Measurements from ENCODE around the gene NR1H2.

Gene NR1H2

DNA sequence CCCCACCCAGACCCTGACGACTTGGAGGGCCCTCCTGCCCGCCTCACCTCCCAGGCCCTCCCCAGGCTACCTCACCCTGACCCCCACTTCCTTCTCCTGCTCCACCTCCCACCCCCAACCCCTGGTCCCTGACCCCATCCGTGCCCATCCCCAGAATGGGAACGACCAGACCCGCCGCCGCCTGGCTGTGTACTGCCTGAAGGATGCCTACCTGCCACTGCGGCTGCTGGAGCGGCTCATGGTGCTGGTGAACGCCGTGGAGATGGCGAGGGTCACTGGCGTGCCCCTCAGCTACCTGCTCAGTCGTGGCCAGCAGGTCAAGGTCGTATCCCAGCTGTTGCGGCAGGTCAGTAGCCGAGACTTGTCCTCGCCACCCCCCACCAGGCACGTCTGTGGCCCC, 30.6 kb downstream of the NR1H2 start:
- no peak for DNase-seq

DNA sequence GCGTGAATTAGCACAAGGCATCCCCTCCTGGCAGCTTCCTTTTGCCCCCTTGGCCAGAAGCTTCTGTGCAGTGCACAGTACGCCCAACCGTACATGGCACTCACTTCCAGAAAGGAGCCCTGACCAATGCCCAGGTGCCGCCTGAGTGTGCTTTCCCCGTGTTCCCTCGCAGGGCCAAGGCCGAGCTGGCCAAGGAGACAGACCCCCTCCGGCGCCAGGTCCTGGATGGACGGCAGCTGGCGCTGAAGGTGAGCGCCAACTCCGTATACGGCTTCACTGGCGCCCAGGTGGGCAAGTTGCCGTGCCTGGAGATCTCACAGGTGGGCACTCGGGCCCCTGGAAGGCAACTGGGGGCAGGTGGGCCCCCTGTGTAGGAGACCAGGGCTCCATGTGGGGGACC, 33.1 kb downstream of the NR1H2 start:
- DNase-seq: no peak

DNA sequence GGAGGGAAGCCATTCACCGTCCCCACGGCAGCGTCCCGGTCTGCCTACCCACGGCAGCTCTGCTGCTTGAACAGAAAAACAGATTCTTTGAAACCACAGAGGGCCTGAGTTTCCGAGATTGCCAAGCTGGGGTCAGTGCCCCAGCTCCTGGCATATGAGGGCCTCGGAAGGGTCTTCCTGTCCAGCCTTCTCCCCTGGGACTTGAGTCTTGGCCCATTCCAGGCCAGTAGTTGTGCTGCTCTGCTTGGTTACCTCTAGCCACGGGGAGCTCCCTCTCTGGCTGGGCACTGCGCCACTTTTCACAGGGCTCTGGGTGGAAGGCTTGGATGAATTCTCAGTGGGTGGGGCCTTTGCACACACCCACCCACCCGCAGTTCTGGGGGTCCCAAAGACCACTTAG, 33.9 kb downstream of the NR1H2 start:
- DNase-seq: no peak

DNA sequence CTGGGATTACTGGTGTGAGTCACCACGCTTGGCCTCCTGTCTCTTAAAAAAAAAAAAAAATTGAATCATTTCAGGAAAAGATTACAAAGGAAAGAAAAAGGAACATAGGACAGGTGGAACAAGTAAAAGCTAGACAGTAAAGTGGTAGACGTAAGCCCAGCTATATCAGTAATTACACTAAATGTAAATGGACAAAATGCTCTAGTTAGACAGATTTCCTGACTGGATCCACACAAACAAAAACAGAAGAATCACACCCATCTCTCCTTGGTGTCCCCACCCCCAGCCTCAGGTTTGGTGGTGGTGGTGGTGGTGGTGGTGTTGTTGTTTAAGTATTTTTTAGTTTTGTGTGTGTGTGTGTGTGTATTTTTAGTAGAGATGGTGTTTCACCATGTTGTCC, 36.2 kb downstream of the NR1H2 start:
- DNase-seq: no peak

DNA sequence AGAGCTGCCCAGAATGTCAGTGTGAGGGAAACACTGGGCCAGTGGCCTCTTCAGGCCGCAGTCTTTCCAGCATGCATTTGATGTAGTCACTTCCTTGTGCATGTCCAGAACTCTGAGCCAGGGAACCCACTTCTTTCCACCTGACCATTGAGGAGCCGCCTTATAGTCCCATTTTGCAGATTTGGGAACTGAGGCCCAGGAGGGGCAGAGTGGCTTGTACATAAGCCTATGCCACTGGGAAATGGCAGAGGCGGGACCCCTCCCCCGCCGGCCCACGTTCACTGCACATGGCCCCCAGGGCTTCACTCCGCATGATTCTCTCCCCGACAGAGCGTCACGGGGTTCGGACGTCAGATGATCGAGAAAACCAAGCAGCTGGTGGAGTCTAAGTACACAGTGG, 36.8 kb downstream of the NR1H2 start:
- DNase-seq: no peak

DNA sequence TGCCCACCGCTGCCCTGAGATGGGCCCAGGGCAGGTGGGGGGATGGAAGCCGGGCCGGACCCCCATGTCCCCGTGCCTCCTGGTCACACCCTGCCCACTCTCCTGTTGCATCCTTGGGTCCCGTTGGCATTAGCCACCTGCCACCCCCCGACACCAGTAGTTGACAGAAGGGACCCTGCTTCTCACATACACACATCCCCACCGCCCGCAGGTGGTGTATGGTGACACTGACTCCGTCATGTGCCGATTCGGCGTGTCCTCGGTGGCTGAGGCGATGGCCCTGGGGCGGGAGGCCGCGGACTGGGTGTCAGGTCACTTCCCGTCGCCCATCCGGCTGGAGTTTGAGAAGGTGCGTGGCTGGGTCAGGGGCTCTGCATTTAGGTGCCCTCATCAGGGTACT, 37.3 kb downstream of the NR1H2 start:
- DNase-seq: no peak

DNA sequence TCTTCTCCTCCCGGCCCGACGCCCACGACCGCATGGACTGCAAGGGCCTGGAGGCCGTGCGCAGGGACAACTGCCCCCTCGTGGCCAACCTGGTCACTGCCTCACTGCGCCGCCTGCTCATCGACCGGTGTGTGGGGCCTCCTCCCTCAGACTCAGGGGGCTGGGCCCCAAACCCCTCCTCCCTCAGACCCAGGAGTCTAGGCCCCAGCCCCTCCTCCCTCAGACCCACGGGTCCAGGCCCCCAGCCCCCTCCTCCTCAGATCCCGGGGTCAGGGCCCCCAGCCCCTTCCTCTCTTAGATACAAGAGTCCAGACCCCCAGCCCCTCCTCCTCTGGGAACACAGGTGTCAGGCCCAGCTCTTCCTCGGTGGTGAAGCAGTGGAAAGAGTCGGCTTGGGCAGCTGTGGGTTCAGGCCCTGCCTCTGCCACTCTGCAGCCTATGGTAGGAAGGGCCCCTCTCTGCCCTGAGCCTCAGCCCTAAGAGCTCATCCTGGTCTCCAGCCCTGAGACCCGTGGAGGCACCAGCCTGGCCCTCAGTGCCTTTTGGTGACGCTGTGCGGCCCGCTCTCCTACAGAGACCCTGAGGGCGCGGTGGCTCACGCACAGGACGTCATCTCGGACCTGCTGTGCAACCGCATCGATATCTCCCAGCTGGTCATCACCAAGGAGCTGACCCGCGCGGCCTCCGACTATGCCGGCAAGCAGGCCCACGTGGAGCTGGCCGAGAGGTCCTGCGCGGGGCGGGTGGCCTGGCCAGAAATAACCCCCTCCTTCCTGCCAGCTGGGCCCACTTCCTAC, 38.8 kb downstream of the NR1H2 start:
- peak; percentile 85 for DNase-seq

DNA sequence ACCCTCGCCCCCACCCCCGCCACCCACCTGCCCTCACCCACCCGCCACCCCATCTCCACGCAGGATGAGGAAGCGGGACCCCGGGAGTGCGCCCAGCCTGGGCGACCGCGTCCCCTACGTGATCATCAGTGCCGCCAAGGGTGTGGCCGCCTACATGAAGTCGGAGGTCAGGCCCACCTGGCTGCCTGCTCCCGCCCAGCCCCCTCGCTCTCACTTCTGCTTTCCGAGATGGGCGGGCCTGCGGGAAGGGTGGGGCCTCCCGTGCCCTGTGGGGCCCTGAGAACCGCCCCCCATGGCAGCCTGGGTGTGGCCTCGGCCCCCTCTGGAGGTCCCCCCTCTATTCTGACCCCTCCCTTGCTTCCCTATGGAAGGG, 39.4 kb downstream of the NR1H2 start:
- no peak for DNase-seq

DNA sequence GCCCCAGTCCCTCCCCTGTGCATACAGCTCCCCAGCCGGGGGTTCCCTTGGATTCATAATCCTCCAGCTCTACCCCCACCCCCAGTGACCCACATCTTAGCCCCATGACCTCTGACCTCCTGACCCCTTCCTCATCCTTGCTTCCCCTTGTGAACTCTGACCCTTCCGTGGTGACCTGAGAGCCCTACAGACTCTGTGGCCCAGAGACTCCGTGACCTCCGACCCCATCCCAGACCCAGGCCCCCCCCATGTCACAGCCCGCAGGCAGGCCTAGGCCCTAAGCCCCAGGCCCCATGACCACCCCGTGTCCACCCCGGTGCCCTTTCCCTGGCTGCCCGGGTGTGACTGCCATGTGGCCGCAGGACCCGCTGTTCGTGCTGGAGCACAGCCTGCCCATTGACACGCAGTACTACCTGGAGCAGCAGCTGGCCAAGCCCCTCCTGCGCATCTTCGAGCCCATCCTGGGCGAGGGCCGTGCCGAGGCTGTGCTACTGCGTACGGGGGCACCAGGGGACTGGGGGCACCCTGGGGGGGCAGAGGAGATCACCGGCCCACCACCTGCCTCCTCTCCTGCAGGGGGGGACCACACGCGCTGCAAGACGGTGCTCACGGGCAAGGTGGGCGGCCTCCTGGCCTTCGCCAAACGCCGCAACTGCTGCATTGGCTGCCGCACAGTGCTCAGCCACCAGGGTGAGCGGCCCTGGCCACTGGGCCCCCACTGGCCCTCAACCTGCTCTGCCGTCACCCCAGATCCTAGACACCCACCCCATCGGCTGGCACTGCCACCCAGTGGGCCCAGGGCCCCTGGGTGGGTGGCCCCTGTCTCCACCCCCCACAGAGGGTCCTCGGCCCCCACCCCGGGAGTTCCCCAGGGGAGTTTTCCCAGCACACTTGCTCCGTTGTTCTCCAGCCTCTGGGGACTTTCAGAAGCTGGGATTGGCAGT, 40.0 kb downstream of the NR1H2 start:
- DNase-seq: no peak

DNA sequence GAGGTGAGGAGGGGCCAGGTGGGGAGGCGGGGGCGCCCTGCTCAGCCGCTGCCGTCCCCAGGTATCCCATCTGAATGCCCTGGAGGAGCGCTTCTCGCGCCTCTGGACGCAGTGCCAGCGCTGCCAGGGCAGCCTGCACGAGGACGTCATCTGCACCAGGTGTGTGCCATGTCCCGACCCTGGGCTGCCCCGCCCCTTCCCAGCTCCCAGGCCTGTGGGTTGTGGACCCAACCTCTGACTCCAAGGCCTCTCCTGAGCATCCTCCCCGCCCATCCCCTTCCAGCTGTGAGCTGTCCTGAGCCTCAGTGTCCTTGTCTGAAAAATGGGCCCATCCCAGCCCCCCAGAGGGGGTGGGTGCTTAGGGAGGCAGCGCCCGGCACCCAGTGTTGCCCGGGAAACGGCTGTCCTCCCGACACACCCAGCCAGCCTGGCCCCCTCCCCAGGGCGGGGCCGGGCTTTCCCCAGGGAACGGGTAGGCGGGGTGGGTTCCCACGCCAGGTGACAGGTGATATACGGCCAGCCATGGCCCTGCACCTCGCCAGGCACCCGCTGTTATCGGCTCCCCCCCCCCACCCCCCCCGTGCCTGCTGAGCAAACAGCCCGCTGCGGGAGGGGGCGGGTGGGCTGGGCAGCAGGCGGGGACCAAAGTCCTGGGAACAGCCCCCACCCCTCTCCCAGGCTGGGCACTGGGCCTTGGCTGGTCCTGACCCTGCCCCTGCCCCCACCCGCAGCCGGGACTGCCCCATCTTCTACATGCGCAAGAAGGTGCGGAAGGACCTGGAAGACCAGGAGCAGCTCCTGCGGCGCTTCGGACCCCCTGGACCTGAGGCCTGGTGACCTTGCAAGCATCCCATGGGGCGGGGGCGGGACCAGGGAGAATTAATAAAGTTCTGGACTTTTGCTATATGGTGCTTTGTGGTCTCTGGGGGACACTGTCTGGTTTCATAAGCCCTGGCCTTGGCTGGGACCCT, 41.1 kb downstream of the NR1H2 start:
- DNase-seq: no peak

DNA sequence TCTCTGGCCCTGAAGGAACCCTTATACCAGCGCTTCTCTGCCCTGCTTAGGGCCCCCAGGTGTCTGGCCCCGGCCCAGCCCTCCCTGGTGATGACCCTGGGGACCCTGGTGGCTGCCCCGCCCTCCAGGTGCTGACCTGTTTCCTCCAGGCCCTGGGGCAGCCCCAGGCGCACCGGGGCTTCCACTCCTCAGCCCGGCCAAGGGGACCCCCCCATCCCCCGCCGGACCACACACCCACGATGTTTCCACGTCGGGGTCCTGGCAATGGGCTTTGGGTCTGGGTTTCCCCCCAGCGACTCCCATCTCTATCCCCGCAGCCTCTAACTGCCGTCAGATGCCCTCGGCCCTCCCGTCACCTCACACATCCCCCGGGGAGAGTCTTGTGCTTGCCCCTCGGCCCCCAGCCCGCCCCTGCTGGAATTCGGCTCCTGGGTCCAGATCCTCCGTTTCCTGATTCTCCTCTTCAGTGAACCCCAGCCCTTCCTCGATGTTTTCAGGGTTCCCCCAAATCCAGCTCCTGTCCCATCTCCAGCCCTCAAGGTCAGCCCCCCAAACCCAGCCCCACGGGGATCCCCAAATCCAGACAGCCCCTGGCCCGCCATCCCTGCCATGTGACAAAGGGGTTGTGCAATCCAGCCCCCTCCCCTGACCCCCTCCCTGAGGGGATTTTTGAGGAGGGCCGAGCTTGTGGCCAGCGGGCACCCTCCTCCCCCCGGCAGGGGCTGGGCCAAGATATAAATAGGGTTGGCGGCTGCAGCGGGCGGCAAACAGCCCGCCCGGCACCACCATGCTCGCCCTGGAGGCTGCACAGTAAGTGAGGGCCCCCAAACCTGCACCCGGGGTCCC, 42.1 kb downstream of the NR1H2 start, which contains the start of gene SPIB:
TSS of gene SPIB (plus strand) at position 763 of the 846 bp plus-strand sequence. CDS start at position 788, 25 bp downstream.
- no peak for DNase-seq

DNA sequence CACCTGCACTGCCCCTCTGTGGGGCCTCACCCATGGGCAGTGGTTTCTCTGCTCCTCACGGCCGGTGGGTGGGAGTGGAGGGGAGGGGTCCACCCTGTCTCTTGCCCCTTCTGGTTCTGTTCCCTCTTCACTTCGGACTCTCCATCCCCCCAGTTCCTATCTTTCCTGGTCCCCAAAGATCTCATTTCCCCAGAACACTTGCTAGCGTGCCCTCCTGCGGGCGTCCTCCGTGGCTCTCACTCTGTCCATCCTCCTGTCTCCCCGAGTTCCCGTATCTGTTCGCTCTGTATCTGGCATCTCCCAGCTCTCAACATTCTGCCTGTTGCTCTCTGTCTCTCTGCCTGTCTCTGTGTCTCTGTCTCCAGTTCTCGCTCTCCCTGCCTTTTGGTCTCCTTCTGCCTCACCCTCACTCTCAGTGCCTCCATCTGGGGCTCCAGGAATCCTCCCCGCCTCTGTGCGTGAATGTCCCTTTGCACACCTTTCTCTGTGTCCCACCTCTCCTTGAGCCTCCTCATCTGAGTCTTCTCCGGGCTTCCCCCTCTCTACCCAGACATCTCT, 42.8 kb downstream of the NR1H2 start:
- DNase-seq: no peak

DNA sequence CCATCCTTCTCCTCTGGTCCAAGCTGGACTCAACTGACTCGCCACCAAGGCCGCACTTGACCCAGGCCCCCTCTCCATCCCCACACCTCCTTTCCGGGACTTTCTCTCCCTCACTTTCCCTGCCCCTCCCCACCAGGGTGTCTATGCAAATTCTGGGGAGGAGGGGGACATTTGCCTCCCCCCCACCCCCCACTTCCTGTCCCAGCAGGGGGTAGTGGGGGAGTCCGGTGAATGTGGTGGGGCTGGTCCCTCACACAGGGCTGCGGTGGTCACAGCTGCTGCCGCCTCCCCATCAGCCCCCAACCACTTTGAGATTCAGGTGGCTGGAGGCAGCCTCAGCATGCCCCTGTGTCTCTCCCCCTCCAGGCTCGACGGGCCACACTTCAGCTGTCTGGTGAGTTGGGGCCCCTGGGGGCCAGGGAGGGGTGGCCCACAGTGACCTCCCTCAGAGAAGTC, 43.4 kb downstream of the NR1H2 start:
- no peak for DNase-seq

DNA sequence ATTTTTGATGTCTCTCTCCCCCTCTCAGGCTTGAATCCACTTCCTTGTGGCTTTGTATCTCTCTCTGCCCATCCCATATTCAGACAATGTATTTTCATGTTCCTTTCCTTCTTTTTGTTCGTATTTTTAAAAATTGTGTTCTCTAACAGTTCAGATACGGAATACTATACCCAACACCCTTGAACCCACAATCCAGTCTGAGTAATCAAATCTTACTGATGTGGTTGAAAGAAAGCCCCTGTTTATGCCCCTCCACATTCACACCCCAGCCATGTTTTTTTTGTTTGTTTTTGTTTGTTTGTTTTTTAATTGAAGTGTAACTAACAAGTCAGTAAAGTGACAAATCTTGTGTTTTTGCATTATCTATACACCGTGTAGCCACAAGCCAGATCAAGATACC, 43.9 kb downstream of the NR1H2 start:
- DNase-seq: no peak

DNA sequence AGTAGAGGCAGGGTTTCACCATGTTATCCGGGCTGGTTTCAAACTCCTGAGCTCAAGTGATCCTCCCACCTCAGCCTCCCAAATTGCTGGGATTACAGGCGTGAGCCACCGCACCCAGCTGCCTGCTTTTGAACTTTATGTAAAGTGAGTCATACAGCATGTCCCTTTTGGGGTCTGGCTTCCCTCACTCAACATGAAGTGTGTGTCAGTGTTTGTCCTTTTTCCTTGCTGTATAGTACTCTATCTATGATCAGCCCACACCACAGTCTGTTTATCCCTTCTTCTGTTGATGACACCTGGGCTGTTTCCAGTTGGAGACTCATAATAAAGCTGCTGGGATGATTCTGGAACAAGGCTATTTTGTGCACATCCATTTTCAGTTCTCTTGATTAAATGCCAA, 44.6 kb downstream of the NR1H2 start:
- no peak for DNase-seq

DNA sequence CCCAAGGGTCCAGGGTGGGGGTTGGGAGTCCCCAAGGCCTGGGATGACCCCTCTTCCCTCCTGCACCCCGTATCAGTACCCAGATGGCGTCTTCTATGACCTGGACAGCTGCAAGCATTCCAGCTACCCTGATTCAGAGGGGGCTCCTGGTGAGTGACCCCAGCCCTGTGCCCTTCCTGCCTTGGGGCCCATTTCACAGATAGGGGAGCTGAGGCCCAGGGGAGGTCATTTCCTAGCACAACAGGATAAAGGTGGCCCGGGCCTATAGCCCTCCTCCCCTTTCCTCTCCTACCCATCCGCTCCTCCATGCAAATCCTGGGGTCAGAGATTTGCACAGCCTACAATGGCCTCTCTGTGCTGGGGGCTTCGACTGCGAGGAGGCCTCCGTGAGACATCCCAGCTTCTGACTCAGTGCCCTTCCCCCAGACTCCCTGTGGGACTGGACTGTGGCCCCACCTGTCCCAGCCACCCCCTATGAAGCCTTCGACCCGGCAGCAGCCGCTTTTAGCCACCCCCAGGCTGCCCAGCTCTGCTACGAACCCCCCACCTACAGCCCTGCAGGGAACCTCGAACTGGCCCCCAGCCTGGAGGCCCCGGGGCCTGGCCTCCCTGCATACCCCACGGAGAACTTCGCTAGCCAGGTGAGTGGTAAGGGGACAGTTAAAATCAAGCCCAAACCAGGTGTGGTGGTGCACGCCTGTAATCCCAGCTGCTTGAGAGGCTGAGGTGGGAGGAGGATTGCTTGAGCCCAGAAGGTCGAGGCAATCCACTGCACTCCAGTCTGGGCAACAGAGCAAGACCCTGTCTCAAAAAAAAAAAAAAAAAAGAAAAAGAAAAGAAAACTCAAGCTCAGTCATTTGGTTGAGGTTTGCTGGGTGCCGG, 46.4 kb downstream of the NR1H2 start:
- DNase-seq: no peak

DNA sequence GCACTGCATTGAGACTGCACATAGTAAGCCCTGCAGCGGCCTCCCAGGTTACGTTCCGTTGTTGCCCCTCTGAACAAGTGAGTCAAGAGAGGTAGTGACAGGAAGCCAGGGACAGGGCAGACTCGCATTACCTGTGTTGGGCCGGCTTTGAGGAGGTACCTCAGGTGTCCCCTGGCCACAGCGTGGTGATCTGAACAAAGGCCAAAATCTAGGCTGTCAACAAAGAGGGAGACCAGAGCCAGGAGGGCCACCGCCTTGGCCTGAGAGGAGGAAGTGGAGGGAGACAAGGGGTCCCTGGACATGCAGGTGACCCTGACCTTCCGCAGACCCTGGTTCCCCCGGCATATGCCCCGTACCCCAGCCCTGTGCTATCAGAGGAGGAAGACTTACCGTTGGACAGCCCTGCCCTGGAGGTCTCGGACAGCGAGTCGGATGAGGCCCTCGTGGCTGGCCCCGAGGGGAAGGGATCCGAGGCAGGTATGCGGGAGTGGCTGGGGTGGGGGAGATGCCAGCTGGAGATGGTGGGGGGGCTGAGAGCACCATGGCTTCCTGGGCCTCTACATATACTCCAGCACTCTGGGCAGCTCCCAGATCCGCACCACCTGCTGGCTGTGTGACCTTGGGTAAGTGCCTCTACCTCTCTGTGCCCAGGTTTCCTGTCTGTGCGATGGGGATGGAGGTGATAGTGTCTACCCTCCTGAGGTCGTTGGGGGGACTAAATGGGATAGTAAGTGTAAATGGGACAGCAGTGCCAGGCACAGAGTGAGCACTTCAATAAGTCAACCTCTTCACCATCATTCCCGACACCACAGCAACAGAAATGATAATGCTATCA, 47.2 kb downstream of the NR1H2 start:
- DNase-seq: no peak

DNA sequence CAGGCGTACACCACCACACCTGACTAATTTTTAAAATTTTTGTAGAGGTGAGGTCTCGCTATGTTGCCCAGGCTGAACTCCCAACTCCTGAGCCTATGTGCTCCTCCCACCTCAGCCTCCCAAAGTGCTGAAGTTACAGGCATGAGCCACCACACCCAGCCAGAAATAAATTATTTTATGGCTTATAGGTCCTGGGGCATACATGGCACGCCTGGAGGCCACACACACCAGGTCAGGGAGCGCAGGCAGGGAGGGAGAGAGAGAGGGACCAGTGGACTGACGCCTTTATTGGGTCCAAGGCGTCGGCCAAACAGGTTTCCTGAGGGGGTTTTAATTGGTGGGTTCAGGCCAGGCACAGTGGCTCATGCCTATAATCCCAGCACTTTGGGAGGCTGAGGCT, 49.3 kb downstream of the NR1H2 start:
- DNase-seq: no peak

DNA sequence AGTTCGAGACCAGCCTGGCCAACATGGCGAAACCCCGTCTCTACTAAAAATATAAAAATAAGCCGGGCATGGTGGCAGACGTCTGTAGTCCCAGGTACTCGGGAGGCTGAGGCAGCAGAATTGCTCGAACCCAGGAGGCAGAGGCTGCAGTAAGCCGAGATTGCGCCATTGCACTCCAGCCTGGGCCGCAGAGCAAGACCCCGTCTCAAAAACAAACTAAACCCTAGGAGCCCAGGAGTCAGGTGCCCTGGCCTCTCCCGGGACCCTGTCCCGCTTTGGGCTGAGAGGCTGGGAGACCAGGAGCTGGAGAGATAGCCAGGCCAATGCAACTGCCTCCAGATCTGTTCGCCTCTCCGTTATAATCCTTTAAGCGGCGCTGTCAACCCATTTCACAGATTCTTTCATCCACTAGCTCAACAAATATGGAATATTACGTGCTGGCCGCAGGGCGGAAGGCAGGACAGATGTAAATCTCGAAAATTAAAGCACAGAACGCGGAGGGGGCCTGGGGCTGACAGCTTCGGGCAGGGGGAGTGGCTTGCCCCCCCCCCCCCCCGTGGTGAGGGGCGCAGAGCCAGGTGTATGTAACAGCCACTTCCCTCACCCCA, 51.2 kb downstream of the NR1H2 start:
- DNase-seq: no peak

All from stimulated activated CD4-positive, alpha-beta T cell treated with anti-CD3 and anti-CD28 coated beads, Interleukin-15, amount 100 ng/mL, for 24 hours (primary cell).